Ishikawa (cell line): Measurements from ENCODE around the gene SHC4.

Source experiments
- CEBPB ChIP-seq: IDR thresholded peaks from 2 replicates; pipeline ENCODE4 v1.6.1; 2012
- CREB1 ChIP-seq: IDR thresholded peaks from 2 replicates; pipeline ENCODE4 v1.6.1; 2012; ENCODE audit warnings: low read depth
- EGR1 ChIP-seq: IDR thresholded peaks from 2 replicates; pipeline ENCODE4 v1.6.1; 2012
- EP300 ChIP-seq: IDR thresholded peaks from 2 replicates; pipeline ENCODE4 v1.6.1; 2012; ENCODE audit warnings: borderline replicate concordance
- FOXM1 ChIP-seq: IDR thresholded peaks from 2 replicates; pipeline ENCODE4 v1.6.1; 2012; ENCODE audit warnings: low read depth, borderline replicate concordance
- NFIC ChIP-seq: IDR thresholded peaks from 2 replicates; pipeline ENCODE4 v1.6.1; 2012
- RAD21 ChIP-seq: IDR thresholded peaks from 2 replicates; pipeline ENCODE4 v1.6.1; 2012; ENCODE audit warnings: low read depth
- TAF1 ChIP-seq: IDR thresholded peaks from 2 replicates; pipeline ENCODE4 v1.6.1; 2012; ENCODE audit warnings: low read depth, mild to moderate bottlenecking
- TCF12 ChIP-seq: IDR thresholded peaks from 2 replicates; pipeline ENCODE4 v1.6.1; 2012; ENCODE audit warnings: low read depth
- TEAD4 ChIP-seq: IDR thresholded peaks from 2 replicates; pipeline ENCODE4 v1.6.1; 2012
- YY1 ChIP-seq: IDR thresholded peaks from 2 replicates; pipeline ENCODE4 v1.6.1; 2012; ENCODE audit warnings: low read depth
- ZBTB7A ChIP-seq: IDR thresholded peaks from 2 replicates; pipeline ENCODE4 v1.6.1; 2012; ENCODE audit warnings: low read depth
- TF ChIP-seq, protein P1 (sequence below): IDR thresholded peaks from 2 replicates; pipeline ENCODE4 v1.6.1; 2012
- TF ChIP-seq, protein P2 (sequence below): IDR thresholded peaks from 2 replicates; pipeline ENCODE4 v1.6.1; 2012
- TF ChIP-seq, protein P3 (sequence below): IDR thresholded peaks from 2 replicates; pipeline ENCODE4 v1.6.1; 2012; ENCODE audit warnings: low read depth, mild to moderate bottlenecking

SHC4 gene

DNA sequence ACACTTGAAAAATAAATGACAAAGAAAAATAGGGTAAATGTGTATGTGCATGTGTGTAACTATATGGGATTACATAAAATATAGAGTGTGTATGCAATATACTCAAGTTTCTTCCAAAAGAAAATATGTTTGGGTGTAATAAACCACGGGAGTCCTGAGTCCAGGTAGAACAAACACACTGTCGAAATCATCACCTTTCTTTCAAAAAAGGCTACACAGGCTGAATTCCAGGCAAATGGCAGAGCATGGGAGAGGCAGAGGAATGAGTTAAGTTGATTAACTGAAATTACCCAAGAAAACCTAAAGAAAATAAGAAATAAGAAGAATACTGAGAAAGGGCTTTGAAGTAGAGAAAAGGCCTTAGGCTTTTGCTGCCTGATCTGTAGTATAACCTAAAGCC lies 179.0 kb downstream of the SHC4 start:
- no peak for TF ChIP-seq FOXM1
- TF ChIP-seq TAF1: no peak
- no peak for TF ChIP-seq CEBPB
- no peak for TF ChIP-seq TCF12
- no peak for TF ChIP-seq EGR1
- TF ChIP-seq, protein P1, sequence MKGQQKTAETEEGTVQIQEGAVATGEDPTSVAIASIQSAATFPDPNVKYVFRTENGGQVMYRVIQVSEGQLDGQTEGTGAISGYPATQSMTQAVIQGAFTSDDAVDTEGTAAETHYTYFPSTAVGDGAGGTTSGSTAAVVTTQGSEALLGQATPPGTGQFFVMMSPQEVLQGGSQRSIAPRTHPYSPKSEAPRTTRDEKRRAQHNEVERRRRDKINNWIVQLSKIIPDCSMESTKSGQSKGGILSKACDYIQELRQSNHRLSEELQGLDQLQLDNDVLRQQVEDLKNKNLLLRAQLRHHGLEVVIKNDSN: no peak
- TF ChIP-seq, protein P2, sequence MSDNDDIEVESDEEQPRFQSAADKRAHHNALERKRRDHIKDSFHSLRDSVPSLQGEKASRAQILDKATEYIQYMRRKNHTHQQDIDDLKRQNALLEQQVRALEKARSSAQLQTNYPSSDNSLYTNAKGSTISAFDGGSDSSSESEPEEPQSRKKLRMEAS: no peak
- TF ChIP-seq YY1: no peak
- TF ChIP-seq CREB1: no peak
- TF ChIP-seq, protein P3, sequence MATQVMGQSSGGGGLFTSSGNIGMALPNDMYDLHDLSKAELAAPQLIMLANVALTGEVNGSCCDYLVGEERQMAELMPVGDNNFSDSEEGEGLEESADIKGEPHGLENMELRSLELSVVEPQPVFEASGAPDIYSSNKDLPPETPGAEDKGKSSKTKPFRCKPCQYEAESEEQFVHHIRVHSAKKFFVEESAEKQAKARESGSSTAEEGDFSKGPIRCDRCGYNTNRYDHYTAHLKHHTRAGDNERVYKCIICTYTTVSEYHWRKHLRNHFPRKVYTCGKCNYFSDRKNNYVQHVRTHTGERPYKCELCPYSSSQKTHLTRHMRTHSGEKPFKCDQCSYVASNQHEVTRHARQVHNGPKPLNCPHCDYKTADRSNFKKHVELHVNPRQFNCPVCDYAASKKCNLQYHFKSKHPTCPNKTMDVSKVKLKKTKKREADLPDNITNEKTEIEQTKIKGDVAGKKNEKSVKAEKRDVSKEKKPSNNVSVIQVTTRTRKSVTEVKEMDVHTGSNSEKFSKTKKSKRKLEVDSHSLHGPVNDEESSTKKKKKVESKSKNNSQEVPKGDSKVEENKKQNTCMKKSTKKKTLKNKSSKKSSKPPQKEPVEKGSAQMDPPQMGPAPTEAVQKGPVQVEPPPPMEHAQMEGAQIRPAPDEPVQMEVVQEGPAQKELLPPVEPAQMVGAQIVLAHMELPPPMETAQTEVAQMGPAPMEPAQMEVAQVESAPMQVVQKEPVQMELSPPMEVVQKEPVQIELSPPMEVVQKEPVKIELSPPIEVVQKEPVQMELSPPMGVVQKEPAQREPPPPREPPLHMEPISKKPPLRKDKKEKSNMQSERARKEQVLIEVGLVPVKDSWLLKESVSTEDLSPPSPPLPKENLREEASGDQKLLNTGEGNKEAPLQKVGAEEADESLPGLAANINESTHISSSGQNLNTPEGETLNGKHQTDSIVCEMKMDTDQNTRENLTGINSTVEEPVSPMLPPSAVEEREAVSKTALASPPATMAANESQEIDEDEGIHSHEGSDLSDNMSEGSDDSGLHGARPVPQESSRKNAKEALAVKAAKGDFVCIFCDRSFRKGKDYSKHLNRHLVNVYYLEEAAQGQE: no peak
- no peak for TF ChIP-seq NFIC
- no peak for TF ChIP-seq ZBTB7A

DNA sequence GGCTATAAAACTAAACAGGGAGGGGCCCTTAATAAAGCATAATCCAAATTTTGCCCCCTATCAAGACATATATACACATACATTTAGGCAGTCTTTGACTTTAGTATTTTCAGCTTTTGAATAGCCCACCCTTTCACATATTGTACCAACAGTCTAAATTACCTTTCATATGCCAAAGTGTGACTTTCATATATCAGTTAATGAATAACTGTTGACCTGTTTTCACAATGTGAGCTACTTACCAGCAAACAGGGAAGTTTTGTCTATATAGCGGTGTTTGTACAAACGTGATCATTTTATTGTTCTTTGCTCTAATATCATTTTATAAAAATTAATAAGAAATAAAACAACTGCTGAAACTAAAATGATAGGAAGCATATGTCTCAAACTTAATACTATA lies 180.8 kb downstream of the SHC4 start:
- TF ChIP-seq, protein P1: no peak
- TF ChIP-seq, protein P2: no peak
- TF ChIP-seq, protein P3: no peak
- TF ChIP-seq CREB1 (no peak), TAF1 (no peak), EP300 (no peak), EGR1 (no peak), TCF12 (no peak)

DNA sequence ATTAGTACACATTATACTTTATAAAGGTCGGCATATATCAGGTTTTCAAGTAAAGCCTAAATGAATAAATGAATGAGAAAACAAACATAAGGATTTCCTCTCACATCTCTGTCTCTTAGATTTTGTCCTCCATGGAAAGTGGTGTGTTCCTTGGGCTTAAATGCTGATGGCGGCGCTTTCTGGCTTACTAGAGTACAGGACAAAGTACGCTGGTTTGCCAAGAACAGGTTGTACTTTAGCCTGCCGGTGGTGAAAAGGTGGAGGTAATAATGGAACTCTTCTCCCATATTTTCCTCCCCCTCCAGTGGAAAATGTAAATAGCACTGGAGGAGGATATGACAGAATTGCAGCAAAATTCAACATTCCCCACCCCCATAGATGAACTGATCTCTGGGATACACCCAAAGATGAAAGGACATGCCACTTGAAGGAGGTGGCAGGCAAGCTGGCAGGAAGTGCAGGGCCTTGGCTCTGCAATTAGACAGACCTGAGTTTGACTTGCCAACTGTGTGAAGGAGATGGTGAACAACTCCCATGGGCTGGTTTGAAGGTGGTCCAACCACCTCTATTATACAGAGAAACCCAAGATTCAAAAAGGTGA lies 182.1 kb downstream of the SHC4 start:
- TF ChIP-seq TEAD4 (no peak), TCF12 (no peak), NFIC (no peak), FOXM1 (no peak), EGR1 (no peak), EP300 (no peak), CREB1 (no peak), ZBTB7A (no peak)
- TF ChIP-seq, protein P3: no peak

DNA sequence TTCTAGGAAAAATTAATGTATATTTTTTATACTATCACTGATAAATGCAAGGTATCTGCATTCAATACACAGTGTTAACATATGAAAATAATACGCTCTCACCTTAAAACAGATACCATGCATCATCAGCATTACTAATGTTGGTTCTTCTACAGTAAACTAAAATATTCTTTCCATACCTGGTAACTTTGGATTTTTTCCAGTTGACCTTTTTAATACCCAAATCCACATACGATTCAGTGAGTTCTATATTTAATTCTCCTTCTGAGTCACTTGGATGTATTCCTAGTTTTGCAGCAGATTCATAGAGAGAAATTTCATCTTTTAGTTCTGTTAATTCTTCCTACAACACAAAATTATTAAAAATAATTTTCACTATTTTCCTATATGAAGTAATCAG lies 182.7 kb downstream of the SHC4 start:
- TF ChIP-seq TCF12: no peak

DNA sequence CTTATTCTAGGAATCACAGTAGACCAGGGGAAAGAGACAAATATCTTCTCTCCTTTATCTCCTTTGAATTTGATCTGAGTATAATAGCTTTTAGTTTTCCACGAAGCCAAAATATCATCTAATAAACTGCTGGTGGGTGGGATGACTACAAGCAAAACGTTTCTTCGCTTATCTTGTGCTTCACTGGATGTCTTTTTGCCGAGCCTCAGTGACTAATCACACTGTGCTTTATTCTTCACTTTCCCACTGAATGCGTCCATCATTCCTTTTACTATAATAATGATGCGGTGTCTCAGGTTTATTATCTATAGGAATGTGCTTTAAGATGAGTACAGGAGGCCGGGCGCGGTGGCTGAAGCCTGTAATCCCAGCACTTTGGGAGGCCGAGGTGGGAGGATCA lies 185.4 kb downstream of the SHC4 start:
- no peak for TF ChIP-seq FOXM1
- no peak for TF ChIP-seq RAD21
